Measurements from ENCODE around the gene ZNF699.

Gene ZNF699

DNA sequence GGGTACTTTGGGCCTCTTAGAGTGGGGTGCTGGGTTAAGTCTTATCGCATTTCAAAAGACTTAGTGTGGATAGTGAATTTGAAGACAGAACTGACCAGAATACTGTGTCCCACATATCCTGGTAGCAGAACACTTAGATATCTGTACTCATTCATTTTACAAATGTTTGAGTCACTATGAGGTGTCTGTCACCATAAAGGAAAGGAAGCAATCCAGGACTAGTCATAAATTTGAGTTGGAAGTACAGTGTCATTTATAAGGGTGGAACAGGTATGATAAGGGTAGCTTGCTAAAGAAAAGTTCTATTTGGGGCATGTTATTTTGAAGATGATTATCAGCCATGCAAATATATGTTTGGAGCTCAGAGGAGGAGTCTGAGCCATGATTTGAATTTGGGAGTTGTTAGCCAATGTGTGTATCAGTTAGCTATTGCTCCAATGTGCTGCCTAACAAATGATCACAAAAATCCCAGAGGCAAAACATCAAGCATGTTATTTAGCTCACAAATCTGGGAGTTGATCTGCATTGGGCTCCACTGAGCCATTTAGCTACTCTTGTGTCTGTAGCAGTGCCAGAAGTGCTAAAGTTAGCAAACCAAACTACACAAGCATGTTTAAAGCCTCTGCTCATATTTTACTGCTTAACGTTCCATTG lies 20.3 kb downstream of the ZNF699 start:
- DNase-seq (ENCODE audit: low read depth in 2 of 3, low spot score in 1 of 3): no peak

DNA sequence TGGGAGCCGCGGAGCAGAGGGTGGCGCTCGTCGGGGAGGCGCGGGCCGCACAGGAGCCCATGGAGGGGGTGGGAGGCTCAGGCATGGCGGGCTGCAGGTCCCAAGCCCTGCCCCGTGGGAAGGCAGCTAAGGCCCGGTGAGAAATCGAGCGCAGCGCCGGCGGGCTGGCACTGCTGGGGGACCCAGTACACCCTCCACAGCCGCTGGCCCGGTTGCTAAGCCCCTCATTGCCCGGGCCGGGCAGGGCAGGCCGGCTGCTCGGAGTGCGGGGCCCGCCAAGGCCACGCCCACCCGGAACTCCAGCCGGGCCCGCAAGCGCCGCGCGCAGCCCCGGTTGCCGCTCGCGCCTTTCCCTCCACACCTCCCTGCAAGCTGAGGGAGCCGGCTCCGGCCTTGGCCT lies 26.2 kb downstream of the ZNF699 start:
- DNase-seq (ENCODE audit: low read depth in 2 of 3, low spot score in 1 of 3): peak in 1 of 3 donors; percentile 5

DNA sequence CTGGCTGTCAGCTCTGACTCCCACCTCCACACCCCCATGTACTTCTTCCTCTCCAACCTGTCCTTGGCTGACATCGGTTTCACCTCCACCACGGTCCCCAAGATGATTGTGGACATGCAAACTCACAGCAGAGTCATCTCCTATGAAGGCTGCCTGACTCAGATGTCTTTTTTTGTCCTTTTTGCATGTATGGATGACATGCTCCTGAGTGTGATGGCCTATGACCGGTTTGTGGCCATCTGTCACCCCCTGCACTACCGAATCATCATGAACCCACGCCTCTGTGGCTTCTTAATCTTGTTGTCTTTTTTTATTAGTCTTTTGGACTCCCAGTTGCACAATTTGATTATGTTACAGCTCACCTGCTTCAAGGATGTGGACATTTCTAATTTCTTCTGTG lies 58.4 kb downstream of the ZNF699 start:
- no peak for DNase-seq (ENCODE audit: low read depth in 2 of 3, low spot score in 1 of 3)

DNA sequence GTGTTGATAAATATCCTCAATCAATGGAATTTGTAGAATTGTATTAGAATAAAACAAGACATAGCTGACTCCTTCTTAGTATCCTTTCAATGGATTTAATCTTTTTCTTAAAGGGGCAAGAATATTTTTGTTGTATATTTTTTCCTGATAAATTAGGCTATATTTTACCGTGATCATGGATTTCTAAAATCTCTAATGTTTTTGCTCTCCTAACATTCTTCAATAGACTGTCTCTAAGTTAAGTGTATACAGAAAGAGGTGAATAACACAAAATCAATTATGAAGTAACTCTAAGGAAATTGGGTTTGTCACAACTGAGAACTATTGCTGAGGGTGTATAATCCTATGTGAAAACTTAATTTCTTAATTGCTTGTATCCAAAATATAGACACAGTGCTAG lies 59.0 kb downstream of the ZNF699 start, which contains the start of gene OR7E24:
OR7E24 (plus strand) TSS at position 301 of the 400 bp plus-strand sequence. CDS start 114 bp downstream, outside the sequence.
- DNase-seq (ENCODE audit: low read depth in 2 of 3, low spot score in 1 of 3): no peak
